Measurements from ENCODE around the gene TCF23.
"Not testable (repeated sequence)": the region's sequence is repeated elsewhere in the genome, so short reads cannot be mapped to it uniquely, and the experiment has no call there.

The TCF23 gene

DNA sequence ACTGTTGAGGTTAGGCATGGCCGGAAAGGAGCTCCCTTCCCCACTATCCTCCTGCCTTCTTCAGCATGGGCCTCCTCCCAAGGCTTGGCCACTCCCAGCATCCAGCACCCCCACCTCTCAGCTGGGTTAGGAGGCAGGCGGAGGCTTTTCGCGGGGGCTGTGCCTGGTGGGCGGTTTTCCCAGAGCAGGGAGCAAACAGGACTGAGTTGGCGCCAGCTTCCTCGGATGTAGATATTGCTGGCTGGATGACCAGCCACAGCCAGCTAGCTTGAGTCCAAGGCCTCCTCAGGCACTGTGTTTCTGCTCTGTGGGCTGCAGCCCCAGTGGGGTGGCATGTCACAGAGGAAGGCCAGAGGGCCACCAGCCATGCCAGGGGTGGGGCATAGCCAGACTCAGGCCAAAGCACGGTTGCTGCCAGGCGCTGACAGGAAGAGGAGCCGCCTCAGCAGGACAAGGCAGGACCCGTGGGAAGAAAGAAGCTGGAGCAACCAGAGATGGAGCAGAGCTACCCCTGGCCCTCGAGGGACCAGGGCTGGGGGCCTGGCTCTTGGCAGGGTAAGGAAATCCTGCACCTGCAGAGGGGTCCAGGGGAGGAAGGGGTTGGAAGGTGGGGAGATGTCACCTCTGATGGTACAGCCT is at the start of gene TCF23:
TCF23 (plus strand) TSS at position 204 of the 639 bp plus-strand sequence; CDS start at position 334, 130 bp downstream.
- DNase-seq (ENCODE audit: low read depth, low spot score) = no peak
- H3K27ac ChIP-seq = no peak within 1 kb of the TSS

DNA sequence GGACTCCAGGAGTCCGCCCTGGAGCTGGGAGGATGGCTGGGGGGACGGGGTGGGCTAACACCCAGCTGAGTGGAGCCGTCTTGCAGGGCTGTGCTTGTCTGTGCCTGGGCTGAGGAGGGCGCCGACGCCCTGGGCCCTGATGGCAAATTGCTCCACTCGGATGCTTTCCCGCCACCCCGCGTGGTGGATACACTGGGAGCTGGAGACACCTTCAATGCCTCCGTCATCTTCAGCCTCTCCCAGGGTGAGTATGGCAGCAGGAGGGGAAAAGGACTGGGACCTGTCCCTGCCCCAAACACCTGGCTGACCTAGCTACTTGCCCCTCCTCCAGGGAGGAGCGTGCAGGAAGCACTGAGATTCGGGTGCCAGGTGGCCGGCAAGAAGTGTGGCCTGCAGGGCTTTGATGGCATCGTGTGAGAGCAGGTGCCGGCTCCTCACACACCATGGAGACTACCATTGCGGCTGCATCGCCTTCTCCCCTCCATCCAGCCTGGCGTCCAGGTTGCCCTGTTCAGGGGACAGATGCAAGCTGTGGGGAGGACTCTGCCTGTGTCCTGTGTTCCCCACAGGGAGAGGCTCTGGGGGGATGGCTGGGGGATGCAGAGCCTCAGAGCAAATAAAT is 49.4 kb upstream of the TCF23 start:
- no peak overlapping the region for H3K27ac ChIP-seq
- DNase-seq (ENCODE audit: low read depth, low spot score) = no peak

DNA sequence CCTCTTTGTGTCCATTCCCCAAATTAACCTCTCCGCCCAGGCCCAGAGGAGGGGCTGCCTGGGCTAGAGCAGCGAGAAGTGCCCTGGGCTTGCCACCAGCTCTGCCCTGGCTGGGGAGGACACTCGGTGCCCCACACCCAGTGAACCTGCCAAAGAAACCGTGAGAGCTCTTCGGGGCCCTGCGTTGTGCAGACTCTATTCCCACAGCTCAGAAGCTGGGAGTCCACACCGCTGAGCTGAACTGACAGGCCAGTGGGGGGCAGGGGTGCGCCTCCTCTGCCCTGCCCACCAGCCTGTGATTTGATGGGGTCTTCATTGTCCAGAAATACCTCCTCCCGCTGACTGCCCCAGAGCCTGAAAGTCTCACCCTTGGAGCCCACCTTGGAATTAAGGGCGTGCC is 48.8 kb upstream of the TCF23 start:
- DNase-seq (ENCODE audit: low read depth, low spot score) = no peak
- no peak overlapping the region for H3K27ac ChIP-seq

DNA sequence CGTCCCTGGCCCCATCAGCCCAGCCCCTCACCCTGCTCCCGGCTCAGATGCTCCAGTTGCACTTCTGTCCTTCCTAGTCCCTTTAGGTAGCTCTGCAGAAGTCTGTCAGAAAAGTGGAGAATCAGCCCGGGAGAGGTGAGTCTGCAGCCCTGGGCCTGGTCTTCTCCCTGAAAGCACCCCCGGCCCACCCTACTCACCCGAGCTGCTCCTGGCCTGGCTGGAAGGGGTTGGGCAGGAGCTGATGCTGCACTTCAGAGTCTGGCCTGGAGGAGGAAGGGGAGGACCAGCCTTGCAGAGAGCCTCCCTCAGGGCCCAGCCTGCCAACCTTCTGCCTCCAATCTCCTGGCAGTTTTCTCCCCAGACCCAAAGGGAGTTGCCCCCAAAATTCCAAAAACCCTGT is 46.5 kb upstream of the TCF23 start:
- H3K27ac ChIP-seq = no peak overlapping the region
- no peak for DNase-seq (ENCODE audit: low read depth, low spot score)

DNA sequence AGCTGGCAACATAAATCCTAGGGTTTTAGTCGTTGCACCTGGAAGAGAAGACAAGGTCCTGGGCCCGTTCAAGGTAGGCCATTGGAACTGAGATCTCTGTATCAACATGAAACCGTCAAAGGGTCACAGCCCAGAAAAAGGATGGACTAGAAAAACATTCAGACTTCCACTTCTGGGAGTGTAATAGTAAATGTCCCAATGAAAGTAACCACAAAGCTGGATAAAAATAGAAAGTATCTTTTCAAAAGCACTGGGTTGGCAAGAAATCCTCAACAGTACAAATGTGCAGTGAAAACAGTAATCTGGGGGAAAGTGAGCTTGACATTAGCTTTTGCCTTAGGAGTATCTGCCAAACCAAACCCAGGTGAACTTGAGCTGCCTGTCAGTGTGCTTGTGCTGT is 42.8 kb upstream of the TCF23 start:
- no peak overlapping the region for H3K27ac ChIP-seq
- no peak for DNase-seq (ENCODE audit: low read depth, low spot score)

DNA sequence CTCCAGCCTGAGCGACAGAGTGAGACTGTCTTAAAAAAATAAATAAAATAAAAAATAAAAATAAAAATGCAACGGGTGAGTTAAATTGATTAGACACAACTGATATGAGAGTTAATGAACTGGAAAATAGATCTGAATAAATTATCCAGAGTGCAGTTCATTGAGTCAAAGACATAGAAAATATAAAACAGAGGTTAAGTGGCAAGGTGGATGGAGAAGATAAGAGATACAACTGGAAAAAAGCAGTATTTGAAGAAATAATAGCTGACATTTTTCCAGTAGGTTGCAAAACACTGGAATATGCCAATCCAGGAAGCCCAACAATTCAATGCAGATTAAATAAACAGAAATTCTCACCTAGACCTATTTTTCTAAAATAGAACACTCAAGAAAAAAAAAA is 40.6 kb upstream of the TCF23 start:
- DNase-seq (ENCODE audit: low read depth, low spot score) = no peak
- H3K27ac ChIP-seq = no peak overlapping the region

DNA sequence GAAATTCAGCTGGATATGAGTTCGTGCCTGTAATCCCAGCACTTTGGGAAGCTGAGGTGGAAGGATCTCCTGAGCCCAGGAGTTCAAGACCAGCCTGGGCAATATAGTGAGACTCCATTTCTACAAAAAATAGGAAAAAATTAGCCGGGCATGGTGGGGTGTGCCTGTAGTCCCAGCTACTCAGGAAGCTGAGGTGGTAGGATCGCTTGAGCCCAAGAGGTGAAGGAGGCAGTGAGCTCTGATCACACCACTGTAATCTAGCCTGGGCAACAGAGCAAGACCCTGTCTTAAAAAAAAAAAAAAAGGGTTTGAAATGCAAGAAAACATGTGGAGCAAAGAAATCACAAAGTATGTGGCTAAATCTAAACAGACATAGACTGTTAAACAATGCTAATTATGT is 39.7 kb upstream of the TCF23 start:
- no peak overlapping the region for H3K27ac ChIP-seq
- no peak for DNase-seq (ENCODE audit: low read depth, low spot score)

DNA sequence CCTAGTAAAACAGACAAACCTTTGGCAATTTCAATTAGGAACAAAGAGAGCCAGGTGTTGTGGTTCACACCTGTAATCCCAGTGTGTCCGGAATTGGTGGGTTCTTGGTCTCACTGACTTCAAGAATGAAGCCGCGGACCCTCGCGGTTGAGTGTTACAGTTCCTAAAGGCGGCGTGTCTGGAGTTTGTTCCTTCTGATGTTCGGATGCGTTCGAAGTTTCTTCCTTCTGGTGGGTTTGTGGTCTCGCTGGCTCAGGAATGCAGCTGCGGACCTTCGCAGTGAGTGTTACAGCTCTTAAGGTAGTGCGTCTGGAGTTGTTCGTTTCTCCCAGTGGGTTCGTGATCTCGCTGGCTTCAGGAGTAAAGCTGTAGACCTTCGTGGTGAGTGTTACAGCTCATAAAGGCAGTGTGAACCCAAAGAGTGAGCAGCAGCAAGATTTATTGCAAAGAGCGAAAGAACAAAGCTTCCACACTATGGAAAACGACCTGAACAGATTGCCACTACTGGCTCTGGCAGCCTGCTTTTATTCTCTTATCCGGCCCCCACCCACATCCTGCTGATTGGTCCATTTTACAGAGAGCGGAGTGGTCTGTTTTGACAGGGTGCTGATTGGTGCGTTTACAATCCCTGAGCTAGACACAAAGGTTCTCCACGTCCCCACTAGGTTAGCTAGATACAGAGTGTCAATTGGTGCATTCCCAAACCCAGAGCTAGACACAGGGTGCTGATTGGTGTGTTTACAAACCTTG is 38.0 kb upstream of the TCF23 start:
- H3K27ac ChIP-seq; DNase-seq (ENCODE audit: low read depth, low spot score): not testable (repeated sequence)

DNA sequence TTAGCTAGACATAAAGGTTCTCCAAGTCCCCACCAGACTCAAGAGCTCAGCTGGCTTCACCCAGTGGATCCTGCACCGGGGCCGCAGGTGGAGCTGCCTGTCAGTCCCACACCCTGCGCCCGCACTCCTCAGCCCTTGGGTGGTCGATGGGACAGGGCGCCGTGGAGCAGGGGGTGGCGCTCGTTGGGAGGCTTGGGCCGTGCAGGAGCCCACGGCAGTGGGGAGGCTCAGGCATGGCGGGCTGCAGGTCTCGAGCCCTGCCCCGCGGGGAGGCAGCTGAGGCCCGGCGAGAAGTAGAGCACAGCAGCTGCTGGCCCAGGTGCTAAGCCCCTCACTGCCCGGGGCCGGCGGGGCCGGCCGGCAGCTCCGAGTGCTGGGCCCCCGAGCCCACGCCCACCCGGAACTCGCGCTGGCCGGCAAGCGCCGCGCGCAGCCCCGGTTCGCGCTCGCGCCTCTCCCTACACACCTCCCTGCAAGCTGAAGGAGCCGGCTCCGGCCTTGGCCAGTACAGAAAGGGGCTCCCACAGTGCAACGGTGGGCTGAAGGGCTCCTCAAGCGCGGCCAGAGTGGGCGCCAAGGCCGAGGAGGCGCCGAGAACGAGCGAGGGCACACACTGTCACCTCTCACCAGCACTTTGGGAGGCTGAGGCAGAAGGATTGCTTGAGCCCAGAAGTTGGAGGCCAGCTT is 37.3 kb upstream of the TCF23 start:
- DNase-seq (ENCODE audit: low read depth, low spot score); H3K27ac ChIP-seq: not testable (repeated sequence)

DNA sequence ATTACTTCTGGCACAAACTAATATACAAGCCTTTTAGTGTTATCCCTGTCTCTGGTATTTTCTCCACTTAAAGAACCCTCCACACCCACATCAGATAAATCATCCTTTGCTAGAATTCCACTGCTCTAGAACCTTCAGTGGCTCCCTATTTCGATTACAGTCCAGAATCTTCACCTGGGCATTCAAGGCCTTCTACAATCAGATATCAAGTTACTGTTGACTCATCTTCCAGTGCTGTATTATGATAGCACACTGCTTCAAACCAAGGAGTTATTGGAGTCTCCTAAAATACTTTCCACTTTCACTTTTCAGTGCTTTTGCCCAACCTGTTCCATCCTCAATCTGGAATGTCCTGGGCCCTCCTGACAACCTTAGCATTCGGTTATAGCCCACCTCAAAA is 33.3 kb upstream of the TCF23 start:
- no peak overlapping the region for H3K27ac ChIP-seq
- no peak for DNase-seq (ENCODE audit: low read depth, low spot score)

DNA sequence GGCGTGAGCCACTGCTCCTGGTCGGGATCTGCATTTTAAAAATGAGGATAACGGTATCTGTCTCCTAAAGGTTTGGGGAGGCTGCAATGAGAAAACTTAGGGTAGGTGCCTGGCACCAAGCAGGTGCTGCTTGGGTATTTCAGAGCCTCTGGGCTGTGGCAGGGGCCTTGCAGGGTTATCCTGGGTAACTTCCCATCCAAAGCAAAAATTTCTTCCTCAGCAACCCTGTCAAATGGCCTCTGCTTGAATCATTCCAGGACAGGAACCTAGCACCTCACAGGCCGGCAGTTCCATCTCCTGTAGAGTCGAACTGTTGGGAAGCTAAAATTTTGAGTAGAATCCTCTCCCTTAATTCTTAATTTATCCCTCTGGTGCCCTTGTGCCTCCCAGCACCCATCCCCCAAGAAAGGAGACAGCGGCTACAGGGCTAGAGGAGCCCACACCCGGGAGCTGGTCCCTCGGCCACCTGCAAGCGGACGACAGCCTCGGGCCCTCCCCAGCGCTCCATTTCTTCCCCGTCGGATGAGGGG is 30.7 kb upstream of the TCF23 start:
- no peak for DNase-seq (ENCODE audit: low read depth, low spot score)

DNA sequence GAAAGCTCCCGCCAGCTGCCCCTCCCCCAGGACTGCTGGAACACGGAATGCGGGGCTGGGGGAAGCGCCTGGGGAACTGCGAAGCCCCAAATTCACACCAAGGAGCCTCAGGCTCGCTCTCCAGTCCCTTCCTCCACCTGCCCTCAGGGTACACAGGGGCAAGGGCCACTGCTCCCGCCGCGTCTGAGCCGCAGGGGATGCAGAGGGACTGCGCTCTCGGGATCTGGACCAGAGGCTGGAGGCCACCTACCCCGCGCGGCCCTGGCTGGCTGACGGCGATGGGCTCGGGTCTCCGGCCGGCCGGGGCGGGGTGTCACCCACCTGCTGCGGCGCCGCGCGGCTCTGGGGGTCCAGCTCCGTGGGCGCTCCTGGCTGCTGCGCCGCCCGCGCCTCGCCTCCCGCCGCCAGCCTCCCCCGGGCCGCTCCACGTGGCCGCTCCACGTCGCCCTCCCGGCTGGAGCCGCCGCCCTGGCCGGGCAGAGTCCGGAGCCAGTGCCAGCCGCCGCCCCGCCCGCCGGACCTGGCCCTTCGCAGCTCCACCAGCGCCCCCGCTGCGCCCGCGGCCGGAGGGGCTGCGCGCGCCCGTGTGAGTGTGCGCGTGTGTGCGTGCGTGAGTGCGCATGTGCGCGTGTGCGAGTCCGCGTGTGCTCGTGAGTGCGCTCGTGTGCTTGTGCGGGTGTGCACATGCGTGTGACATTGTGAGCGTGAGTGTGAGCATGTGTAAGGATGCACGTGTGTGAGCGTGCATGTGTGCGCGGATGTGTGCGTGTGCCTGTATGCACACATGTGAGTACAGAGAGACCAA is 30.1 kb upstream of the TCF23 start, which contains the start of gene CGREF1:
CGREF1 (minus strand) TSS at position 604 of the 805 bp plus-strand sequence. CDS start 14,762 bp downstream, outside the sequence.
- H3K27ac ChIP-seq = no peak within 1 kb of the TSS
- no peak for DNase-seq (ENCODE audit: low read depth, low spot score)

More for the DNA sequence above, 30.7 kb upstream of the TCF23 start:
- no peak overlapping the region for H3K27ac ChIP-seq

DNA sequence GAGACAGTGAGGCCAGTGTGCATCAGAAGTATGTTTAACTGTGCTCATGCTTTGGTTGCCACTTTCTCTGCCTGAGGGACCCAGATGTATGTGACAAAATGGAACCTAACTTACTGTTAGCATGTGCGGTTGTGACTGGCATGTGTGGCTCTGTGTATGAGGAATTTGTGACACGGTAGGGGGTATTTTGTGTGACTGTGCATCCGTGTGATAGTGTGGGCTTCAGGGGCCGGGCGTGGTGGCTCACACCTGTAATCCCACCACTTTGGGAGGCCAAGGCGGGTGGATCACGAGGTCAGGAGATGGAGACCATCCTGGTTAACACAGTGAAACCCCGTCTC is 29.5 kb upstream of the TCF23 start:
- not testable (repeated sequence) for H3K27ac ChIP-seq; DNase-seq (ENCODE audit: low read depth, low spot score)

DNA sequence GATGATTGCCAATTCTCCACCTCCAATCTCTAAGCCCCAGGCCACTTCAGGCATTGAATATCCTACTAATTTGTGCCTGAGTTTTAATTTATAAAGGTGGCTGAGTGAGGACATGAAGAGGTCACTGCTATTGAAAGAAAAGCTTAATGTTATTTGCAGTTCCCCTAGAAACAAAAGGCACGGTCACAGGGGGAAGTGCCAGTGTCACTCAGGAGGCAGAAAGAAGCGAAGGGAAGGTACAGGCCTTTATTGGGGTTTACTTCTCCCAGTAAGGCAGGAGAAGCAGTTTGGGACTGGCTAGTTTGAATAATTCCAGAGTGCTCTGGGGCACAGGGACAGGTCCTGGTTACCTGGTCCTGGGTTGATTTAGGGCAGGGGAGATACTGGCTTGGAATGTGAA is 26.9 kb upstream of the TCF23 start:
- no peak for DNase-seq (ENCODE audit: low read depth, low spot score)
- H3K27ac ChIP-seq = no peak overlapping the region

DNA sequence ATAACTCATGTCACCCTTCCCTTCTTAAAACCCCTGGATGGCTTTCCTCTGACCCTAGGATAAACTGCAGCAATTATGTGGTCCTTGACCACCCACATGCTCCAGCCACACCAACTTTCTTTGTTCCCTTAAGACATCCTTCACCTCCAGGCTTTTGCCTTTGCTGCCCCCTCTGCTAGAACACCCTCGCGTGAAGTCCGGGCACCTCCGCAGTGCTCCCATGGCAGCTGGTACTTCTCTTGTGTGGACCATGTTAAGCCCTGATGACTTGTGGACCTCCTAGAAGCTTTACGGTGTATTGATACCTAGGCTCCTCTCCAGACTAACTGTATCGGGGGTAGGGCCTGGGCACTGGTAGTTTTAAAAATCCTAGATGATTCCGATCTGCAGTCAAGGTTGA is 26.0 kb upstream of the TCF23 start:
- H3K27ac ChIP-seq = no peak overlapping the region

DNA sequence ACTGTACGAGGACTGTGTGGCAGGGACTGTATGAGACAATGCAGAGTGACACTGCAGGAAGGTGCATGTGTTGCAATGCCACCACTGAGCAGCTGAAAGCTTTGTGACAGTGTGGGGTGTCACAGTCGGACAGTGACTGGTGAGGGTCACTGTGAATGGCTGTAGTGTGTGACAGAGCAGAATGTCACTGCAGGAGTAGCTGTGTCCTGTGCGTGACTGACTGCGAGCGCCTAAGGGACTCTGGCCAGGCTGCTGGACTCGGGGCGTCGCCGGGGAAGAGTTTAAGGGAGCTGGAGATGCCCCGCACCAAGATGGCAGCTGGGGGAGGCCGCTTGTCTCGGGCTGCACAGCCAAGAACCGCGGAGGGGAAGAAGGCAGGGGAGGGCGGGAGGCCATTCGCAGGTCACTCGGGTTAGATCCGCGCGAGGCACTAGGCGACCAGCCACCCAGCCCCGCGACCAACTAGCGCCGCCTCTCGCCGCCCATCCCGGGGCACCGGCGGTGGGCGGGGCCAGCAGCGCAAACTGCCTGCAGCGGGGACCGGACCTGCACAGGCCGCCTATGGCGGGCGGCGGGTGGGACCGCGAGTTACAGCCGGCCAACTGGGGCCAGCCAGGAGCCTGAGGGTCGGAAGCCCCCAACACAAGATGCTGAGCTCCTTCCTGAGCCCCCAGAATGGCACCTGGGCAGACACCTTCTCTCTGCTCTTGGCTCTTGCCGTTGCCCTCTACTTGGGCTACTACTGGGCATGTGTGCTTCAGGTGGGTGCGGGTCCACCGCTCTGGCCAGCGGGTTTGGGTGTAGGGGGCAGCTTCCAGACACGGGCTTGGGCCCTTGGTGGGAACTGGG is 25.3 kb upstream of the TCF23 start, which contains the start of gene ABHD1:
ABHD1 (plus strand) TSS at position 514 of the 849 bp plus-strand sequence; CDS start at position 648, 134 bp downstream.
- H3K27ac ChIP-seq = no peak within 1 kb of the TSS
- no peak for DNase-seq (ENCODE audit: low read depth, low spot score)

More for the DNA sequence above, 26.0 kb upstream of the TCF23 start:
- no peak for DNase-seq (ENCODE audit: low read depth, low spot score)

DNA sequence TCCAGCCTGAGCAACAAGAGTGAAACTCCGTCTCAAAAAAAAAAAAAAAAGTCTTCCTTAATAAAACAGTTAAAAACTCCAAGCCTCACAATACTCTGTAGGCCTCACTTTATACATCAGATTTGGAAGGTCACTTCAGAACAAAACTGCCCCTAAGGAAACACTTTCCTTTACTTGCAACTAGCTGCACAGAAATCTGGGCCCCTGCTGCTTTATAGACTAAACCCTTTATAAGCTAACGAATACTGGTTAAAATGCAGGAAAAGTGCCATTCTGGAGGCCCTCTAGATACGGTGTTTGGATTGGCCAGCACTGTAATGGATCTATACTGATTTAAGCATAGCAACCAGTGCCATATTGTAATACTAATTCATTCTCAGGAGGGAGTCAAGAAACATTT is 23.7 kb upstream of the TCF23 start:
- H3K27ac ChIP-seq = no peak overlapping the region
- DNase-seq (ENCODE audit: low read depth, low spot score) = no peak

DNA sequence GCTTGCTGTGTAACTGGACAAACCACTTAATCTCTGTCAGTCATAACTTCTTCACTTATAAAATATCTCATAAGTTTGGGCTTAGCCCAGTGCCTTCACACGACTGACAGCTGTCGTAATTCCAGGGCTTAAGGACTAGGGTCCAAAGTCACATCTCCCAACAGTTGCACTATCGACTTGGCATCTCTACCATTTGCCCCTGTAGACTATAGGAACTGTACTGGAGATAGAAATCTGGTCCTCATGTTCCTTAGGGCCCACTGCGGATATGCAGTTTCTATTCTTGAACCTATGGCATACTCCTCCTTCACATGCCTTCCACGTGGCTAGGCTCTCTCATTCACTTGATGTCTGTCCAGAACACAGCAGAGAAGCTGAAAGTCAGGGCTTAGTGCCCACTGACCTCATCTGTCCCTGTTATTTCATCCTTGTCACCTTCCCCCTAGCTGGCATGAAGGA is 22.5 kb upstream of the TCF23 start:
- no peak for DNase-seq (ENCODE audit: low read depth, low spot score)
- no peak overlapping the region for H3K27ac ChIP-seq

Measured in epithelial cell of prostate (primary cell).